Measurements from ENCODE around the gene NR2F2.

Gene NR2F2

GRCh38 chr15:96333131-96334016, 2.9 kb downstream of the NR2F2 start:
- DNase-seq = no peak

DNA sequence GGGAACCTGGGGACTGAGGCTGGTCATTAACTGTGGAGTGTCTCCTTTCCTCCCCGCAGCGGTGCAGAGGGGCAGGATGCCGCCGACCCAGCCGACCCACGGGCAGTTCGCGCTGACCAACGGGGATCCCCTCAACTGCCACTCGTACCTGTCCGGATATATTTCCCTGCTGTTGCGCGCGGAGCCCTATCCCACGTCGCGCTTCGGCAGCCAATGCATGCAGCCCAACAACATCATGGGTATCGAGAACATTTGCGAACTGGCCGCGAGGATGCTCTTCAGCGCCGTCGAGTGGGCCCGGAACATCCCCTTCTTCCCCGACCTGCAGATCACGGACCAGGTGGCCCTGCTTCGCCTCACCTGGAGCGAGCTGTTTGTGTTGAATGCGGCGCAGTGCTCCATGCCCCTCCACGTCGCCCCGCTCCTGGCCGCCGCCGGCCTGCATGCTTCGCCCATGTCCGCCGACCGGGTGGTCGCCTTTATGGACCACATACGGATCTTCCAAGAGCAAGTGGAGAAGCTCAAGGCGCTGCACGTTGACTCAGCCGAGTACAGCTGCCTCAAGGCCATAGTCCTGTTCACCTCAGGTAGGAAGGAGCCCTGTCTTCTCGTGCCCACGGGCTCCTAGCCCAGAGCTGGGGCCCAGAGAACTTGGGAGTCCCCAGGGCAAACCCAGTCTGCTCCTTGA, 3.7 kb downstream of the NR2F2 start:
- DNase-seq = no peak

DNA sequence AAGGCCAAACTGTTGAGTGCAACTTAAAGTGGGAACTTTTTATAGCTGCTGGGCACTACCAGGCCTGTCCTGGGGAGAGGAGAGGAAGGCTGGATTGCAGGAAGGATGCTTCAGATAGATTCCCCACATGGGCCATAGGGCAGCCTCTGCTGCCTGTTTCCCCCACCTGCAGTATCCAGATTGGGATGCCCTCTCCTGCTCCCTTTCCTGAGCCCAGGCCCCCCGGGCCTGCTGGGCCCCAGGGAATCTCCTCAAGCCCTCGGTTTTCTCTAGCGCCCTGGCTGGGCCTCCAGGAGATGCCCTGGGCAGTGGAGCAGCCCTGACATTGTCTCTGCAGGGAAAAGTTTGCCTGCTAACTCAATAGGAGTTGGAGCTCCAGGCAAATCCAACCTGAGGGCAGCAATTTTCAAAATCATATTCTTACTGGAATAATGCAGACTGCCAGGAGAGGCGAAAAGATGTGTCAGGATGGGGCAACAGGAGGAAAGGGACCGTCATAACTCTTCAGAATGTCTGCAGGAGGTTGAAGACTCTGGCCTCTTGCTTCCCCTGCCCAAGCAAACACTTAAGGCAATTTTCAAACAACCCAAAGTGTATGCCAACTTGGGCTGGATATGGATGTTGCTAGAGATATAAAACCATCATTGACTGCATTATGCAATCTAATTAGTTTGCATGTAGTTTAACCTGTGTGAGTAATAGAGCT, 4.4 kb downstream of the NR2F2 start:
- DNase-seq = no peak

GRCh38 chr15:96335411-96336024, 5.0 kb downstream of the NR2F2 start:
- no peak for DNase-seq

- no peak for DNase-seq
Measured at GRCh38 chr15:96336108-96336595, 5.7 kb downstream of the NR2F2 start.

DNA sequence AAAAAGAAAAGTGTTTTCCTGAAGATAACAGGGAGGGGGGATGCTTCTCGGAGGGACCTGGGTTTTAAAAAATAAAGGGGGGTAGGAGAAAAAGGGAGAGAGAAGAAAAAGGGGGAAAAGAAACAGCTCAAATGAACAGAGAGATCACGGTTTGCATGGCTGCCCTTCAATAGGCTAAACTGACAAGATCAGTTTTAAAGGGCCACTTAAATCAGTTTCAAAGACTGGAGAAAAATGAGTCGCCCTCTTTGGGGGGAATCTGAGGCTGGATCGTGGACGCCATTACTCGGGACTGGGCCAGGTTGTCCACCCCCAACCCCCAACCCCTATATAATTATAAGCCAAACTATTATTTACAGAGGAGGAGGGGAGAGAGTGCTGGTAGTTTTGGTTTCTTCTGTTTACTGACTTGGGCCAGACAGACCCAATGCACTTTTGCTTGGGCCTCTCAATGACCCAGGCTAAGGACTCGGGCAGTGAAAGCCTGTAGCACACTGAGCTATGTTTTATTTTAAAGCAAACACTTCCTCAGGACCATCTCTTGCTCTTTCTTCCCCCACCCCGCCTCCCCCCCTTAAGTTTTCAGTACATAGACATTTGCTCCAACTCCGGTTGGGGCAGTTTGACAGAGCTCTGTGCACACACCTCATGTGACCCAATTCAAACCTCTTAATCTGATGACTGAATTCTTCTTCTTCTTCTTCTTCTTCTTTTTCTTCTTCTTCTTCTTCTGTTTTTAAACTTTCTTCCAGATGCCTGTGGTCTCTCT, 6.3 kb downstream of the NR2F2 start:
- DNase-seq = no peak

GRCh38 chr15:96337365-96338023, 7.0 kb downstream of the NR2F2 start:
- DNase-seq = no peak

DNA sequence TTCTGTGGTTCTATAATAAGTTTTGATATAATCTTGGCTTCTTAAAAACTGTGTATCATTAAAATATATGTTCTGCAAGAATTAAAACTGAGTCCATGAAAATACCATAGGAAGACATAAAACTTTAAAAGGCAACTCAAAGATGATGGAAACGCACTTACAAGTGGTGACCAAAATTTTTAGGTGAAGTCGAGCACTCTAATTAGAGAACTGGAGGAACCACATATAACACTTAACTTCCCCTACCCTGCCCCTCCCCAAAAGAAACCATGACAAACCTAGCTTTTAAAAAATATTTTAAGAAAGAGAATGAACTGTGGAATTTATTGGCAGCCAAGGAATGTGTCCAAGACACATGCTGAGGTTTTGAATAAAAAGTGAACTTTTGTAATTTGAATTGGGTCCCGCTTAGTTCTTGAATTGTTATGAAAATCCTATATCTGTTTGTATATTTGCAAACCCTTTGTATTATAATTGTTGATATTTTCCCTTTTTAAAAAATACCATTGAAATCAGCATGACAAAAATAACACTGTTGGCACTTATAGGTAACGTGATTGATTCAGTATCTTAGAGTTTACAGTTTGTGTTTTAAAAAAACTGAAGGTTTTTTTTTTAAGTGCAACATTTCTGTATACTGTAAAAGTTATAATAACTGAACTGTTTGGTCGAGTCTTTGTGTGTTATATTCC, 7.7 kb downstream of the NR2F2 start:
- no peak for DNase-seq

GRCh38 chr15:96338766-96339618, 8.5 kb downstream of the NR2F2 start:
- DNase-seq = no peak

DNA sequence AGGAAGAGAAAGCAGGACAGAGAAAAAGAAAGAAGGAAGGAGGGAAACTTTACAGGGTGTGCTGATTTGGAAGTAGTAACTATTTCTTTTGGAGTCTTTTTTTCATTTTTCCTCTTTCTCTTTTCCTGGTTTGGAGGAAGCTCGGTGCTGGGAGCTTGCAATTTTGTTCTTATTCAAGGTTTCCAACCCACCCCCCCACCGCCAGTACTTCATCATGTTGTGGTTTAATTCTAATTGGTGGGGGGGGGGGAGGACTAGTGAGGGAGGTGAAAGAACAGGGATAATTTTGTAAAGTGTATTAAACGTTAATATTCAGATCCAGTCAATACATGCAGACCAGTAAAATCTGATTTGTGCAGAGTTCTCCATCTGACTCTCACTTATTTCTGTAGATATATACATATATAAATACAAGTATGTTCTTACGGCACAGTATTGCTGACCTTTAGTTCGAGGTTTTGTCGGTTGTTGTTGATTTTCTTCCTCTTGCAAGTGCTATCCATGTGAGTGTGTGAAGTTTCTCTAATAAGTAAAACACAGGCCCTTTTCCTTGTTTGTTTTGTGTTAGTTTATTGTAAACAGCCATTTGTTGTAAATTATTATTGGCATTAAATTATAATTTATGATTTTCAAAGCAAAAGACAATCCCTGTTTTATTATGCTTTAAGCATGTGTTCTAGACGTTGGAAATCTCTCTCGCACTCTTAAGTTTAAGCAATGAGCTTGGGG, 9.3 kb downstream of the NR2F2 start:
- no peak for DNase-seq

- DNase-seq = no peak
Measured at GRCh38 chr15:96340348-96340597, 9.8 kb downstream of the NR2F2 start.

DNA sequence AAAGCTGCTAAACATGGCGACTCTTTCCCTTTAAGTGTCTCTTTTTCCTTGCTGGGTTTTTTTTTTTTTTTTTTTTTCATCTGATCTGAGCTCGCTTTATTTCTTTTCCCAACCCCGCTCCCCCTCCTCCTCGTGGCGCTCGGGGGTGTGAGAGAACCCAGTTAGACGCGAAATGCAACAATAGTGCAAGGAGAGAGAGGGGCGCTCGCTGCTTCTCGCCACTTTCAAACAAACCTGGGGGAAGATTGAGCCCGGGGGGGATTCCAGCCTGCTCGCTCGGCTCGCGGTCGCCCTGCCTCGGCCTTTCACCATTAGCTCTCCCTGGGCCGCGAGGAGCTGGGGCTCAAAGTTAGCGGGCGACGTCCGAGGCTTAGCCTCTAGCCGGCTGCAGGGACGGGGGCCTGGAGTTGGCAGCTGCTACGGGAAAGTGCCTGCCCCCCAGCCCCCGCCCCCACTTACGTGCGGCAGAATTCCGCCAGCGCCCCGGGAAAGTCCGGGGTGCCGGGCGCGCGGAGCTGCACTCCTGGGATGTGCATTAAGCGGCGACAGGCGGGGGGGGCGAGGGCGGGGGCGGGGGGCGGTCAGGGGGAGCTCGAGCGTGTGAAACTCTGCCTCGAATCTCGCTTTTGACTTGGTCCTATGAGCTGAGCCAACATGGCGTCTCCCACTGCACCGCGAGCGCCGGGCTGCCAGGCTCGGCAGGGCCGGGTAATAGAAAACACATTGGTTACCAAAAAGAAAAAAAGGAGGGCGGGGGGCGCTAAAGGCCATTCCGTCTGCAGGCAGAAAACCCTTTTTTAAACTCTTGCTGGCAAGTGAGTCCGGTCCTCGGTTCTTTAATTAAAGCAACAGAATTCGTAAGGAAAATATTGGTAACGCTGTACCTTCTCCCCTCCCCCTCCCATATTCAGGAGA, 10.4 kb downstream of the NR2F2 start:
- peak; percentile 8 for DNase-seq

DNA sequence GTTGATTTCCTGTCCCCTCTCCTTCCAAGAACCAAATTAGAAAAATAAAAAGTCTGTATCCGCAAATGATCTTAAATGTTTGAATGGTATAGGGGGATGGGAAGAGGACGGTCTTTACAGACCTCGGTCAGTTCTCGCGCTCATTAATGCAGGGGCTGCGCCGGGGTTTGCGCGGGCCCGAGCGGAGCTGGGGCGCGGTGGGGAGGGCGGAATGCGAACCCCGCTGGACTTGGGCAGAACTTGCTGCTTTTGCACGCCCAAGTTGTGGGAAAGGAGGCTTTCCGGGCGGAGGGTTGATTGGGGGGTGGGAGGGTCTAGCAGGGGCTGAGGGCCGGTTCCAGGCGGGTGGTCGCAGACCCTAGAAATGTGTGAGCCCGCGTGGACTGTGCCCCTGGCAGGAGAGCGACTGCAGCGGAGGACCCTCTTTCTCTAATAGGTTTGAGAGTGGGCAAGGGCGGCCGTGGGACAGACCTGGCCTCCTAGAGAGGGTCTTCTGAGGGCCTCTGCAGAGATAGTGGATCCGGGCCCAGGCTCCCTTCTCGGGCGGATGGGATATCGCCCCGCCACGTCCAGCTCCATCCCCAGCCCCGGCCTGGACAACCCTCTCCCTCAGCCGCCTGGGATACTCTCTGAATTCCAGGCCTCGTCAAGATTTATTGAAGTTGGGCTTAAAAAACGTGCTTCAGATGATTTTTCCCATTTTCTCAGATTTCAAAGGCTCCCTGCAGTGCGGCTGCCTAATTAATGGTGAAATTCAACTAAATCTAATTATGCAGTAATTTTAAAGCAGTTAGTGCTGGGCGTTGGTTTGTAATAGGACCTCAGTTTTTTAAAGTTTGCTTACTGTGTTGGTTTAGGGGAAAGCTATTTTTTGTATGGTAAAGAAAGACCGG, 11.3 kb downstream of the NR2F2 start:
- no peak for DNase-seq

GRCh38 chr15:96342406-96343112, 12.1 kb downstream of the NR2F2 start:
- DNase-seq = no peak

- DNase-seq = no peak
Measured at GRCh38 chr15:96343113-96344059, 12.9 kb downstream of the NR2F2 start.

Measured in NCI-H774 (cell line).